Islet of Langerhans (tissue), 1 donor: ENCODE results near the gene TNFRSF1B.
"Not testable (repeated sequence)": the region's sequence is repeated elsewhere in the genome, so short reads cannot be mapped to it uniquely, and the experiment has no call there.

Experiments used
- FAIRE-seq: peaks from one replicate; lab custom pipeline; 2011; peaks lifted over from hg19 to GRCh38; lab: Jason Lieb, UNC

TNFRSF1B gene

GRCh38 chr1:12224092-12224491 lies 57.3 kb downstream of the TNFRSF1B start:
- not testable (repeated sequence) for FAIRE-seq

GRCh38 chr1:12228979-12229378 lies 62.2 kb downstream of the TNFRSF1B start:
- no peak for FAIRE-seq

- FAIRE-seq: no peak
These were observed 62.6 kb downstream of the TNFRSF1B start for GRCh38 chr1:12229386-12229834.

- FAIRE-seq: no peak
These were observed 63.2 kb downstream of the TNFRSF1B start, which contains the start of gene VPS13D for GRCh38 chr1:12229835-12230548. VPS13D (plus strand) TSS chr1:12230030; CDS start chr1:12234267, 4,237 bp downstream.

- no peak for FAIRE-seq
These were observed 63.9 kb downstream of the TNFRSF1B start for GRCh38 chr1:12230549-12231275.

- FAIRE-seq: no peak
These were observed 64.4 kb downstream of the TNFRSF1B start for GRCh38 chr1:12231276-12231595.

- FAIRE-seq: no peak
These were observed 65.4 kb downstream of the TNFRSF1B start for GRCh38 chr1:12232221-12232620.

- no peak for FAIRE-seq
These were observed 77.3 kb downstream of the TNFRSF1B start for GRCh38 chr1:12244078-12244477.

GRCh38 chr1:12244585-12244984 lies 77.8 kb downstream of the TNFRSF1B start:
- no peak for FAIRE-seq

GRCh38 chr1:12245116-12245515 lies 78.3 kb downstream of the TNFRSF1B start:
- no peak for FAIRE-seq

GRCh38 chr1:12245733-12246132 lies 78.9 kb downstream of the TNFRSF1B start:
- no peak for FAIRE-seq

GRCh38 chr1:12246584-12246983 lies 79.8 kb downstream of the TNFRSF1B start:
- FAIRE-seq: no peak

GRCh38 chr1:12249181-12249580 lies 82.4 kb downstream of the TNFRSF1B start:
- FAIRE-seq: no peak

GRCh38 chr1:12249748-12250147 lies 83.0 kb downstream of the TNFRSF1B start:
- FAIRE-seq: no peak

GRCh38 chr1:12251442-12251841 lies 84.7 kb downstream of the TNFRSF1B start:
- FAIRE-seq: no peak

- FAIRE-seq: no peak
These were observed 89.1 kb downstream of the TNFRSF1B start for GRCh38 chr1:12255913-12256312.

GRCh38 chr1:12258272-12258671 lies 91.5 kb downstream of the TNFRSF1B start:
- no peak for FAIRE-seq
